ENCODE results near the gene NXPH1. TPM values are rescaled to one million over a fixed set of nuclear protein-coding genes. Genes with fewer than 3 reads are reported as not detected.

The NXPH1 gene
- total and polyA plus RNA-seq, 9 of the 15 experiments (the other 6 are each of a cell fraction or from before 2014, with no cell fraction given) = 0.16 TPM; not detected in 8

DNA sequence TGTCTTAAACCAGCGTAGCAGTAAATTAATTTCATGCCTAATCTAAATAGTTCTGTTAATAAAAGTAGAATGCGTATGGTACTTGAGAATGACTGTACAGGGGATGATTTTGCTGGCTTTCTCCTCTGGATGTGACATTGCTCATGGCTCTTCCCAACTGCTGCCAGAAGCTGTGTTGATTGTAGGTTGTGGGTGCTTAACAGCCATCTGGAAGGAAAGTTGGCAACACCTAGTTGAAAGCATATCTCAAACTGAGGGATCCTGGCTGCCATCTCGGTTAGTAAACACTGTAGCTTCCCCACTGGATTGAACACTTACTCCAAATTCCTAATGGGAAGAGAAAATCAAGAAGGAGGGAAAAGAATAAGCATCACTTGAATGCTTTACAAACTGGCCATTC, 130.9 kb downstream of the NXPH1 start:
- Histone ChIP-seq H2AFZ (ENCODE audit: low read depth, low read length) (no peak overlapping the region), H3K9me3 (replicated peaks; ENCODE audit: control insufficient read depth, insufficient read depth, low read depth, low read length) (no peaks in the 10 kb centered on the region), H3K27me3 (ENCODE audit: control insufficient read depth in 2 of 2, insufficient read depth in 2 of 2, low read length in 2 of 2) (no peaks in the 10 kb centered on the region), H3K4me3 (no peak overlapping the region), H3K27ac (ENCODE audit: extremely low read depth, low read depth, low read length) (no peak overlapping the region), H3K4me1 (replicated peaks in 1 of 2; ENCODE audit: control insufficient read depth in 2 of 2, insufficient read depth in 2 of 2, low read length in 2 of 2) (no peaks in the 10 kb centered on the region), H3K4me2 (ENCODE audit: insufficient read depth, low read length) (no peak overlapping the region), H3K79me2 (ENCODE audit: control insufficient read depth, insufficient read depth, low read length) (no peaks in the 10 kb centered on the region), H3K9me1 (ENCODE audit: control insufficient read depth, insufficient read depth, low read length) (no peaks in the 10 kb centered on the region), H3K9ac (ENCODE audit: insufficient read depth in 1 of 2, low read depth in 2 of 2, low read length in 2 of 2) (no peak overlapping the region), H3K36me3 (ENCODE audit: control insufficient read depth, insufficient read depth, low read length) (no peaks in the 10 kb centered on the region), H4K20me1 (replicated peaks; ENCODE audit: control insufficient read depth, insufficient read depth, low read length) (no peaks in the 10 kb centered on the region)
- ChIA-PET POLR2A (no interaction called here), CTCF (ENCODE audit: low intra/inter-chr PET ratio) (no interaction called here)
- in situ Hi-C loops (cut with MboI) = no loop called here
- 0% methylated on average over 3 of the region's 3 CpGs for WGBS (ENCODE audit: insufficient coverage, low coverage, missing lambda C conversion rate)
- DNase-seq (ENCODE audit: extremely low read depth in 1 of 4, low spot score in 3 of 4) = no peak
- no peak for FAIRE-seq
- ATAC-seq = no peak
- intact Hi-C loops (cut with micrococcal nuclease) = no loop called here
- TF ChIP-seq HNRNPLL (IDR thresholded peaks at IDR 0.05; ENCODE audit: low read depth, low read length, poor library complexity, severe bottlenecking) = no peak
- no peak for TF ChIP-seq SMAD1 (IDR thresholded peaks at IDR 0.05; ENCODE audit: low read depth, low read length, partially characterized antibody)
- TF ChIP-seq SAP30 (IDR thresholded peaks at IDR 0.05; ENCODE audit: borderline replicate concordance, insufficient read depth, low read depth, low read length, poor library complexity, severe bottlenecking) = no peak
- no peak for TF ChIP-seq ZC3H8 (IDR thresholded peaks at IDR 0.05)
- TF ChIP-seq ZNF184 (CRISPR knock-in tag; IDR thresholded peaks at IDR 0.05) = no peak
- TF ChIP-seq ZNF263 (CRISPR knock-in tag; IDR thresholded peaks at IDR 0.05; ENCODE audit: borderline replicate concordance) = no peak
- TF ChIP-seq TAF15 (IDR thresholded peaks at IDR 0.05; ENCODE audit: low read depth, low read length) = no peak
- TF ChIP-seq RBM39 (optimal IDR thresholded peaks at IDR 0.05; ENCODE audit: low read depth, low read length) = no peak
- TF ChIP-seq NCOR1 (IDR thresholded peaks at IDR 0.05) = no peak
- TF ChIP-seq MTA1 (IDR thresholded peaks at IDR 0.05; ENCODE audit: borderline replicate concordance) = no peak
- no peak for TF ChIP-seq SIN3B (IDR thresholded peaks at IDR 0.05; ENCODE audit: low read depth)
- TF ChIP-seq KAT2B (IDR thresholded peaks at IDR 0.05; ENCODE audit: low read depth, low read length) = no peak
- no TSS peak for BruUV-seq (replicated peaks)
